Dermis microvascular lymphatic vessel endothelial cell (primary cell): ENCODE results near the gene EVI2A. TPM values are rescaled to one million over a fixed set of nuclear protein-coding genes. Genes with fewer than 3 reads are reported as not detected.
"Not testable (repeated sequence)": the region's sequence is repeated elsewhere in the genome, so short reads cannot be mapped to it uniquely, and the experiment has no call there.

ENCODE experiments used
- DNase-seq, 2 donors: peaks; one replicate each; pipeline versions ENCODE4 v3.0.0 to v3.0.0-alpha.2; 2010; ENCODE audit warnings: low read depth in 2 of 2
- total RNA-seq: library from RNA; depleted of rRNA; stranded (reverse); fragments of >200 nt; gene quantifications from 2 replicates; pipeline ENCODE4 v1.2.1, GENCODE V29; 2014

The EVI2A gene
- 0.13 TPM in 2 replicates for total RNA-seq

GRCh38 chr17:31321481-31321880, at the start of gene EVI2A:
Gene EVI2A (minus strand): TSS chr17:31321622. CDS start chr17:31319013, 2,609 bp downstream.
- peak; percentile 23 to 73 for DNase-seq

- DNase-seq, result no peak
These were observed 47.8 kb upstream of the EVI2A start for GRCh38 chr17:31369266-31369665.

GRCh38 chr17:31366088-31366487, 44.7 kb upstream of the EVI2A start:
- no peak for DNase-seq

GRCh38 chr17:31364012-31364411, 42.6 kb upstream of the EVI2A start:
- no peak for DNase-seq

- DNase-seq, result no peak
These were observed 36.5 kb upstream of the EVI2A start for GRCh38 chr17:31357839-31358394.

- no peak for DNase-seq
These were observed 35.7 kb upstream of the EVI2A start for GRCh38 chr17:31357091-31357490.

GRCh38 chr17:31355935-31356334, 34.5 kb upstream of the EVI2A start:
- no peak for DNase-seq

GRCh38 chr17:31349454-31349853, 28.0 kb upstream of the EVI2A start:
- DNase-seq, result no peak

- DNase-seq, result not testable (repeated sequence)
These were observed 23.8 kb upstream of the EVI2A start for GRCh38 chr17:31345191-31345747.

GRCh38 chr17:31339906-31340661, 18.7 kb upstream of the EVI2A start:
- DNase-seq, result no peak

GRCh38 chr17:31329221-31329620, 7.8 kb upstream of the EVI2A start:
- no peak for DNase-seq

GRCh38 chr17:31328160-31328535, 6.7 kb upstream of the EVI2A start:
- DNase-seq, result no peak

GRCh38 chr17:31327534-31328159, 6.2 kb upstream of the EVI2A start:
- DNase-seq, result peak in 1 of 2 donors; percentile 18

GRCh38 chr17:31323551-31323950, 2.1 kb upstream of the EVI2A start:
- no peak for DNase-seq

GRCh38 chr17:31321966-31322365, 544 bp upstream of the EVI2A start:
- DNase-seq, result no peak

- DNase-seq, result peak in 1 of 2 donors; percentile 6
These were observed 631 bp downstream of the EVI2A start for GRCh38 chr17:31320791-31321190.

- DNase-seq, result no peak
These were observed 1.2 kb downstream of the EVI2A start for GRCh38 chr17:31320241-31320640.

- no peak for DNase-seq
These were observed 2.4 kb downstream of the EVI2A start for GRCh38 chr17:31318851-31319661.

- DNase-seq, result no peak
These were observed 3.1 kb downstream of the EVI2A start for GRCh38 chr17:31318298-31318801.

- no peak for DNase-seq
These were observed 6.7 kb downstream of the EVI2A start for GRCh38 chr17:31314782-31315100.

- DNase-seq, result peak in 1 of 2 donors; percentile 78
These were observed 7.2 kb downstream of the EVI2A start, which contains the start of gene EVI2B for GRCh38 chr17:31313982-31314781. Gene EVI2B (minus strand): TSS chr17:31314054. CDS start chr17:31305609, 8,445 bp downstream.
